DMS153 treated with DMSO at 0.1 percent for 48 hours (cell line): ENCODE measurements around the gene GRHPR.
"Not testable (repeated sequence)": the region's sequence is repeated elsewhere in the genome, so short reads cannot be mapped to it uniquely, and the experiment has no call there.

Experiments used
- DNase-seq: peaks from one replicate; lab custom pipeline; 2025; ENCODE audit not compliant: unreplicated experiment; lab: John Stamatoyannopoulos, UW

The GRHPR gene

DNA sequence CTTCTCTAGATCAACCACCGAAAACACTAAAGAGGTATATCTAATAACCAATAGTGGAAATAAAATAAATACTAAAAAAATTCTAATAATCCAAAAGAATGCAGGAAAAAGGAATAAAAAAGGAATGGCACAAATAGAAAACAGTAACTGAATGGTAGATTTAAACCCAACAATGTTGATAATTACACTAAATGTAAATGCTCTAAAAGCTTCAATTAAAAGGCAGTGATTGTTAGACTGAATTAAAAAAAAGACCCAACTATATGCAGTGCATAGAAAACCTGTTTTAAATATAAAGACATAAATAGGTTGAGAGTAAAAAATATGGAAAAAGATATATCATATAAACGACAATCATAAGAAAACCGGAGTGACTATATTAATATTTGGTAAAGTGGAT, 51.9 kb downstream of the GRHPR start:
- no peak for DNase-seq

DNA sequence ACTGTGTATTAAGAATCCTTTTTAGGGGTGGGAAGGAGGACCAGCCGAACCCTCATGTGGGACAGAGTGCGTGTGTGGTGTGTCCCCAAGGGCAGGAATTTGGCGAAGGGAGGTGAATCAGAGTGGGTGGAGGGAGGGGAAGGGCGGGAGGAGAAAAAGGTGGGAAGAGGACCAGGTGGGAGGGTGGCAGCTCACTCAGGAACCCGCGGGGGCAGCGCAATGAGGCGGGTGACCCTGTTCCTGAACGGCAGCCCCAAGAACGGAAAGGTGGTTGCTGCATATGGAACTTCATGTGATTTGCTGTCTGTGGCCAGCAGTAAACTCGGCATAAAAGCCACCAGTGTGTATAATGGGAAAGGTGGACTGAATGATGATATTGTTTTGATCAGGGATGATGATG, 54.4 kb downstream of the GRHPR start:
- DNase-seq, result no peak

DNA sequence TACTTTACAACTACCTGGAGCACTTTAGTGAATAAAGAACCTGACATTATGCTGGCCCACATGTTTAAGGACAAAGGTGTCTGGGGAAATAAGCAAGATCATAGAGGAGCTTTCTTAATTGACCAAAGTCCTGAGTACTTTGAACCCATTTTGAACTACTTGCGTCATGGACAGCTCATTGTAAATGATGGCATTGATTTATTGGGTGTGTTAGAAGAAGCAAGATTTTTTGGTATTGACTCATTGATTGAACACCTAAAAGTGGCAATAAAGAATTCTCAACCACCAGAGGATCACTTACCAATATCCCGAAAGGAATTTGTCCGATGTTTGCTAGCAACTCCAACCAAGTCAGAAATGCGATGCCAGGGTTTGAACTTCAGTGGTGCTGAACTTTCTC, 54.9 kb downstream of the GRHPR start:
- DNase-seq, result not testable (repeated sequence)

DNA sequence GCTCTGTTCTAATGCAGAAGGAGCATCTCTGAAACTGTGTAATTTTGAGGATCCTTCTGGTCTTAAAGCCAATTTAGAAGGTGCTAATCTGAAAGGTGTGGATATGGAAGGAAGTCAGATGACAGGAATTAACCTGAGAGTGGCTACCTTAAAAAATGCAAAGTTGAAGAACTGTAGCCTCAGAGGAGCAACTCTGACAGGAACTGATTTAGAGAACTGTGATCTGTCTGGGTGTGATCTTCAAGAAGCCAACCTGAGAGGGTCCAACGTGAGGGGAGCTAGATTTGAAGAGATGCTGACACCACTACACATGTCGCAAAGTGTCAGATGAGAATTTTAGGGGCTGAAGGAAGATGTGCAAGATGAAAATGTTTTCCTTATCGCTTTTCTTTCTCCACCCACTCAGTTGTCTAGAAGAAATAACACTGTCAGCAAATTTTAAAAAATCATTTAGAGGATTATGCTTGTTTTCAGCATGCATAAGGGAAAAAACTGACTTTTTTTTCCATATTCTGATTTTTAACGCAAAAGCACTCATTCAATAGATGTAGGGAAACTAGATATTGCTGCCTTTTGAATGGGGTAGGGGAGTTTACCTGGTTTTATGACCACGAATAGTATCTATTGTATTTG, 55.6 kb downstream of the GRHPR start:
- not testable (repeated sequence) for DNase-seq

DNA sequence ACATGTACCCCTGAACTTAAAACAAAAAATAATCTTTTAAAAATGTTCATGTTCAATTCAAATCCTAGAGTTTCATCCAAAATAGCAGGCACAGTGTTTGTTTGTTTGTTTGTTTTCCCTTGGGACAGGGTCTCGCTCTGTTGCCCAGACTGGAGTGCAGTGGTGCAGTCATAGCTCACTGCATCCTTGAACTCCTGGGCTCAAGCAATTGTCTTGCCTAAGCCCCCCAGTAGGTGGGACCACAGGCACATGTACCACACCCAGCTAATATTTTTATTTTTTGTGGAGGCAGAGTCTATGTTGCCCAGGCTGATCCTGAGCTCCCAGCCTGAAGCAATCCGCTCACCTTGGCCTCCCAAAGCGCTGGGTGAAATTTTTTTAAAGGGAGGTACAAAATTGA, 58.3 kb downstream of the GRHPR start:
- DNase-seq, result no peak

DNA sequence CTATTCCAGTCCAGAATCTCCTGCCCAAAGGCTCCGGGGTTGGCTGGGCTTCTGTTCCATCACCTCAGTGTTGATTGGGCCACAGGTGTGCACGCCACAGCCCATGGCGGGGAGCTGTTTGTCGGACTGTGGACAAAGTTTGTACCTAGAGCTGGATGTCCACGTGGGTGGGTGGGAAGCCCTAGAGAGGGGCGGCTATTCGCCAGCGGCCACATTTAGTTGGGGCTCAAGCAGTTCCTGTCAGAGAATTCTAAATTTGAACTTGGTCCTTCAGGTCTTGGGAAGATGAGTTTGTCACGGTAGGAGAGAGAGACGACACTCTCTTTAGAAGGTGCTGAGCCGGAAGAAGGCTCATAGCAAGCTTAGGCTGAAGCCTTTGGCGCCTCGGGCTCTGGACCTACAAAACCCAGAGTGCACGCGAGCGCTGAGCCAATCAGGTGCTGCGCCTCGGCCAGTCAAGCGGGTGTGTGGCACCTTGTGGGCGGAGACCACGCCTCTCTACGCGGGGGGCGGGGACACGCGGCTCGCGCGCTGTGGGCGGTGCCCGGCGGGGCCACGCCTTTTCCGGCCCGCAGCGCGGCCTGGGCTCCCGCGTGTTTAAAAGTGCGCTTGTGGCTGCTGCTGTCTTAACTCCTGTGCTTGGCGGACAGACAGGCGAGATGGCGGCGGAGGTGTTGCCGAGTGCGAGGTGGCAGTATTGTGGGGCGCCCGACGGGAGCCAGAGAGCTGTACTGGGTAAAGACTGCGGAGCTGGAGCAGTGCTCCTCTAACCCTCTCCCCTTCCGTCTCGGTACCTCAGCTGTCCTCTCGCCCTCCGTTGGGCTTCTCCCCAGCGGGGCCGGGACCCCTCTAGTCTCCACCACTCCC, 63.1 kb downstream of the GRHPR start, which contains the start of gene POLR1E:
TSS of gene POLR1E (plus strand) at position 560 of the 867 bp plus-strand sequence. CDS start at position 660, 100 bp downstream.
- DNase-seq, result peak; percentile 89

DNA sequence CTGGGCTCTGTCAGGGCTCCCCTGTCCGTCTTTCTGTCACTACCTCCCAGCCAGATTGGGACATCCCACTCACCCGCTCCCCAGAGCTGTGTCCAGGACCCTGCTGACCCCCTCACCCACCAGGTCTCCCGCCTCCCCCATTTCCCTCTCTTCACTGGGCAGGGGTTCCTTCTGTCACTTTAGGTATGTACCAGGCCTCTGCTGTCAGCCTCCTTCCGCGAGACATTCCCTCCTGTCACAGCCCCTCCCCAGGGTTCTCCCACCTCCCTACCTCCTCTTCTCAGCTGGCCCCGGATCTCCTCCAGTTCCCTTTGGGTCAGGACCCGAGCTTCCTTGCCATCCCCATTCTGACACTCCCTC, 63.7 kb downstream of the GRHPR start:
- DNase-seq, result no peak
